IPS-18c (cell line): Measurements from ENCODE around the gene AKR1D1.

ENCODE experiments used
- H3K4me3 ChIP-seq: 2 replicates; pipeline ENCODE4 v1.7.0; 2013; ENCODE audit warnings: low read depth, mild to moderate bottlenecking, low read length, moderate library complexity; ENCODE audit not compliant: insufficient read depth
- H3K9me3 ChIP-seq: one replicate; pipeline ENCODE4 v1.6.1; 2013; ENCODE audit warnings: mild to moderate bottlenecking, low read length, moderate library complexity; ENCODE audit not compliant: control insufficient read depth, insufficient read depth

Gene AKR1D1

DNA sequence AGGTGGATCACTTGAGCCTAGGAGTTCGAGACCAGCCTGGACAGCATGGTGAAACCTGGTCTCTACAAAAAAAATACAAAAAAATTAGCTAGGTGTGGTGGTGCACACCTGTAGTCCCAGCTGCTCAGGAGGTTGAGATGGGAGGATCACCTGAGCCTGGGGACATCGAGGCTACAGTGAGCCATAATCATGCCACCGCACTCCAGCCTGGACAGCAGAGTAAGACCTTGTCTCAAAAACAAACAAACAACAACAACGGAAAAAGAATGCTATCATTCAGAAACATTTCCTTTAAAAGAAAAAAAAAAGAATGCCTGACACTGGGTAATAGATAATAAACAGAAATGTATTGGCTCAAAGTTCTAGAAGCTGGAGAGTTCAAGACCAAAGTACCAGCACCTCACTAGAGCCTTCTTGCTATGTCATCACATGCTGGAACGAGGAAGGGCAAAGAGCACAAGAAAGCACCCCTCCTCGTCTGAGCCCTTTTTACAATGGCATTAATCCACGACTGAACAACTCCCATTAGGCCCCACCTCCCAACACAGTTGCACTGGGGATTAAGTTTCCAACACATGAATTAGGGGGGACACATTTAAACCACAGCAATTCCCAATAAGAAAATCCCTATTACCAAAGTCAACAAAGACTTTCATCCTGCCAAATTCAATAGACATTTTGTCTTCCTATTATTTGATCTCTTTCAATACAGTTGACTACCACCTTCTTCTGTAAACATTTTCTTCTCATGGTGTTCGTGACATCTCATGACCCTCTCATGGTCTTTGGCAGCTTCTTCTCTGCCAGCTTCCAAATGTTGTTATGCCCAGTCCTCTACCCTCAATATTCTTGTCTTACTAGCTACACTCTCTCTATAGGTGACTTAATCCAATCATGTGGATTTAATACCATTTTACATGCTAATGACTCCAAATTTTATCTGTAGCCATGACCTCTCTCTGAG is 20.0 kb downstream of the AKR1D1 start:
- H3K4me3 ChIP-seq: no peak overlapping the region
- no peaks in the 10 kb centered on the region for H3K9me3 ChIP-seq

DNA sequence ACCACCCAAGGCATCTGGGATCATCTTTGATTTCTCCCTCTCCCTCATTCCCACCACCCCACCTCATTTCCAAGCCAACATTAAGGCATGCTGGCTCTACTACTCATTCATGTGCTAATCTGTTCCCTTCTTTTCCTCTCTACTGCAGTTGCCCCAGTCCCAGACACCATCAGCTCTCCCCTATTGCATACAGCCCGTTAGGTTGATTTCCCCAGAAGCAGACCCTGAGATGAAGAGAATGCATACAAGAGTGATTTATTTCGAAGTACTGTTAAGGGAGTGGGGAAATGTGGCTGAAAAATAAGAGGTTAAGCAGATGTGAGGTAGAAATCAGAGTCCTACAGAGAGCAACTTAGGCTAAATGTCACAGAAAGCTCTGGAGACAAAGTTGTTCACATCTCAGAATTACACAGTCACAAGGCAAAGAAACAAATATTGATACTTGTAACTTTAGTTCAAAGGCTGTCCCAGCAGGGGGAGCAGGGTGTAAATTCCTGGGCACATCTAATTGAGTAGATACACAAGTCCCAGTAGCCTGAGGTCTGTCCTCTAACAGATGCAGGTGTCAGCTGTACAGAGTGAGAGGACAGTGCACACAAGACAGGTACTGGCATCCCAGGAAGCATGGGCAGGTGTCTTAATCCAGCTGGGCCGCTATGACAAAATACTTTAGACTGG is 20.9 kb downstream of the AKR1D1 start:
- Histone ChIP-seq H3K4me3 (no peak overlapping the region), H3K9me3 (no peaks in the 10 kb centered on the region)

- no peak overlapping the region for H3K4me3 ChIP-seq
- no peaks in the 10 kb centered on the region for H3K9me3 ChIP-seq
These were observed 23.6 kb downstream of the AKR1D1 start for GRCh38 chr7:138099813-138100212.

- no peaks in the 10 kb centered on the region for H3K9me3 ChIP-seq
- H3K4me3 ChIP-seq: no peak overlapping the region
These were observed 29.0 kb downstream of the AKR1D1 start for GRCh38 chr7:138105221-138105620.

DNA sequence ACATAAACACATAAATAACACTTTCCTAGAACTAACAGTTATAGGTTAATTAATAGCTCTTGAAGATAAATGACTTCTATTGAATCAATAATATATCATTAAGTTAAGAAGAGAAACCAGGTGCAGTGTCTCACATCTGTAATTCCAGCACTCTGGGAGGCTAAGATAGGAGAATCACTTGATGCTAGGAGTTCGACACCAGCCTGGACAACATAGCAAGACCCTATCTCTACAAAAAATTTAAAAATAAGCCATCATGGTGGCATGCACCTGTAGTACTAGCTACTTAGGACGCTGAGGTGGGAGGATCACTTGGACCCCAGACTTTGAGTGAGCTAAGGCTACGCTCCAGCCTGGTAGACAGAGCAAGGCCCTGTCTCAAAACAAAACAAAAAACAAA is 38.8 kb downstream of the AKR1D1 start:
- no peaks in the 10 kb centered on the region for H3K9me3 ChIP-seq
- no peak overlapping the region for H3K4me3 ChIP-seq

DNA sequence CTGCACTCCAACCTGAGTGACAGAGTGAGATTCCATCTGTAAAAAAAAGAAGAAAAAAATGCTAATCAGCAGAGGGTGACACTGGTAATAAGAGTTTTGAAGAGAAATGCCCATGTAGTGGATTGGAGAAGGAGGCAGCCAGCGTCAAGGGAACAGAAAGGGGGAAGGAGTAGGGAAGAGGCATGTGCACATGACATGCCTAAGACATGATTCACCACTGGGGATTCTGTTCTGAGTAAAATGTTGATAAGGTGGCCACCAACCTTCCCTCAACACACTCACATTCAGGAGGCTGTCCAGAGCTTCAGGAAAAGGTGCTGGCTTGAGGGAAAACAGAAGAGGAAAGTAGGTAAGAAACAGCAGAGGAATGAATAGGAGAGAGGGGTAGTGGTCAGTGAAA is 39.9 kb downstream of the AKR1D1 start:
- Histone ChIP-seq H3K4me3 (no peak overlapping the region), H3K9me3 (no peaks in the 10 kb centered on the region)

DNA sequence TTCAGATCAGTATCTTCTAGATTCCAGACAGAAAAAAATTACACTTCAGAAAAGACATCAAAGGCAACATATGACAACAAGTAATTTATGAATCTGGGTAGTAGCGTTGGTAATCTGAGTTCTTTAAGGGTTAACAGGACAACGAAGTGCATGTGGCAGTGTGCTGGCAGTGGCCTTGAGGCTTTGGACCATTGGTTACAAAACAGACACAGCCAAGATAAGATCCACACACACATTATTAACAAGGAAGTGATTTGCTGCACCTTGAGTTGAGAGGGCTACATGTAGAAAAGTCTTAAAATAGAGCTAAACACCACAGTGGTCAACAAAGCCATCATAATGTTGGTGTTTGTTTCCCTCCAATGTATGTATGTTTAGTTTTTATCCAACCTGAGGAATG is 40.6 kb downstream of the AKR1D1 start:
- Histone ChIP-seq H3K9me3 (no peaks in the 10 kb centered on the region), H3K4me3 (no peak overlapping the region)

GRCh38 chr7:138120140-138120827 is 44.0 kb downstream of the AKR1D1 start:
- no peaks in the 10 kb centered on the region for H3K9me3 ChIP-seq
- H3K4me3 ChIP-seq: no peak overlapping the region

GRCh38 chr7:138122162-138122561 is 45.9 kb downstream of the AKR1D1 start:
- Histone ChIP-seq H3K9me3 (no peaks in the 10 kb centered on the region), H3K4me3 (no peak overlapping the region)

DNA sequence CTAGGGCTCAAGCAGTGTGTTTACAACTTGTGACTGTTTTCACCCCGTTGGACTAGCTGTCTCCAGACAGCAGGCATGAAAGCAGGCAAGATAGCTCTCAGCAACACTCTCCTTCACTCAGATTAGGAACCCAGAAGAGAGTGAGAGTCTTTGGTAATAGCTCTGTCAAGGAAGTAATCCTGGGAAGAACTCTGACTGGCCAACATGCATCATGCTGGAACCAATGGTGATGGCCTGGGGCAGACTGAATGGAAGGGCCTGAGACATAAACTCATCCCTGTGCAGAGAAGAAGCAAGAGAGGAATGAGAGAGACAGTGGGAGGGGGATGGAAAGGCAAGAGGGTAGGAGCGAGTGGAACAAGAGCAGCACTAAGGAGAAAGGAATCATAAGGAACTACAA is 48.9 kb downstream of the AKR1D1 start:
- Histone ChIP-seq H3K4me3 (no peak overlapping the region), H3K9me3 (peaks cover 7% of the 10 kb centered on the region)

DNA sequence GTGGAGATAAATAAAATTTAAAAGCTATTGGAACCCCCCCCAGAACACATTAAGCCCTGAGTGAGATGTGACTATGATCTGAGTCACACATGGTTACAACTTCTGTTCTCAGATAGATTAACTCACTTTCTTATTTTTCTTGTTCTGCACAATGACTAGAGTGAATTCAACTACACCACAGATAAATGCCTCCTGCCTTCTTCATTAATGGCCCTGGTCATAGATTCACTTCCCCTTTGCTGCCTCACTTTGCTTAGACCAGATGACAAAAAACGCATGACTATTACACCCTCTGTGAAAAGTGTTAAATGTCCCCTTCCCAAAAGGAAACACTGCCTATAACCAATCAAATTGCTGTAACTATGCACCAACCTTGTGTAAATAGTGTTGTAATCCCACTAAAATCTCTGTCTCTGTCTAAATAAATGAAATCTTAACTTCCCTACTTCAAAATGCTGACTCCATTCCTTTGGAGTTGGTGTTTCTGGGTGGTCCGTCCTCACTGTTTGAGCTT is 49.4 kb downstream of the AKR1D1 start:
- peaks cover 7% of the 10 kb centered on the region for H3K9me3 ChIP-seq
- no peak overlapping the region for H3K4me3 ChIP-seq

DNA sequence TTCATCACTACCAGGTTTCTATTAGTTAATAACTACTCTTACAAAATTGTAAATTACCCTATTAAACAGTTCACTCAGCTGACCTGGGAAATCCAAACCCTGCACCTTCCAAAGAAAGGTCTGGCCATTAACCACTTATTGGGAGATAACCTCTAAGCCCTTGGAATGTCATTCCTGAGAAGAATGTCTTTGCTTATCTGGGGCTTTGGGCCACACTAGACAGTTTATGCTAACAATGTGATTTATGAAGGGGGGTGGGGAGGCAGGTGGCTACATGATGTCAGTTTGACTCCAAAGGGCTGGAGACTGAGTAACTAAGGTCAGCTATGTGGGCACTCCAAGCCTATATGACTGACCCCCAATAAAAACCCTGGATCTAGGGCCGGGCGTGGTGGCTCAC is 50.7 kb downstream of the AKR1D1 start:
- Histone ChIP-seq H3K9me3 (peaks cover 7% of the 10 kb centered on the region), H3K4me3 (no peak overlapping the region)

- H3K4me3 ChIP-seq: no peak overlapping the region
- H3K9me3 ChIP-seq: peaks cover 7% of the 10 kb centered on the region
These were observed 51.7 kb downstream of the AKR1D1 start for GRCh38 chr7:138127996-138128395.

DNA sequence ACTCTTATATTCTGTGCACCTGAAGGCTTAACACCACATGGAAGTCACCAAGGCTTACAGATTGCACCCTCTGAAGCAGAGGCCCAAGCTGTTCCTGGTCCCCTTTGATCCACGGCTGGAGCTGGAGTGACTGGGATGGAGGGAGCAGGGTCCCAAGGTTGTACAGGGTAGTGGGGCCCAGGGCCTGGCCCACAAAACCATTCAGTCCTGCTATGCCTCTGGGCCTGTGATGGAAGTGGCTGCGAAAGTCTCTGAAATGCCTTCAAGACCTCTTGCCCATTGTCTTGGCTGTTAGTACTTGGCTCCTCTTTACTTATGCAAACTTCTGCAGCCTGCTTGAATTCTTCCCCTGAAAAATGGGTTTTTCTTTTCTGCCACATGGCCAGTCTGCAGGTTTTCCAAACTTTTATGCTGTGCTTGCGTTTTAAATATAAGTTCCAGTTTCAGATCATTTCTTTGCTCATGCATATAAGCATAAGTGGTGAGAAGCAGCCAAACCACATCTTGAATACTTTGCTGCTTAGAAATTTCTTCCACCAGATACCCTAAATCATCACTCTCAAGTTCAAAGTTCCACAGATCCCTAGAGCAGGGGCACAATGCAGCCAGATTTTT is 53.4 kb downstream of the AKR1D1 start:
- peaks cover 7% of the 10 kb centered on the region for H3K9me3 ChIP-seq
- H3K4me3 ChIP-seq: no peak overlapping the region

DNA sequence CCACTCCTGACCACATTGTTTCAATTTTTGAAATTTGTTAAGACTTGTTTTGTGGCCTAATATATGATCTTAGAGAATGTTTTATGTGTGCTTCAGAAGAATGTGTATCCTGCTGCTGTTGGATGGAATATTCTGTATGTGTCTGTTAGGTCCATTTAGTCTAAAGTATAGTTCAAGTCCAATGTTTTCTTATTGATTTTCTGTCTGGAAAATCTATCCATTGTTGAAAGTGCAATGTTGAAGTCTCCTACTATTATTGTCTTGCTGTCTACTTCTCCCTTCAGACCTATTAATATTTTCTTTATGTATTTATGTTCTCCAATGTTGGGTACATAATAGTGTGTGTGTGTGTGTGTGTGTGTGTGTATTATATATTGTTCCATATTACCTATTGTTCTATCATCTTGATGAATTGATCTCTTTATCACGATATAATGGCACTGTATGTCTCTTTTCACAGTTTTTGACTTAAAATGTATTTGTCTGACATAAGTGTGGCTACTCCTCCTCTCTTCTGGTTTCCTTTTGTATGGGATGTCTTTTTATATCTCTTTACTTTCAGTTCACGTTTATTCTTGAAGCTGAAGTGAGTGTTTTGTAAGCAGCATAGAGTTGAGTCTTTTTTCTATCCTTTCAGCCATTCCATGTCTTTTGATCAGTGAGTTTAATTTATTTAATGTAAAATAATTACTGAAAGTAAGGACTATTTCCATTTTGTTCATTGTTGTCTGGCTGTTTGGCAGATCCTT is 61.3 kb downstream of the AKR1D1 start:
- Histone ChIP-seq H3K9me3 (no peaks in the 10 kb centered on the region), H3K4me3 (no peak overlapping the region)

DNA sequence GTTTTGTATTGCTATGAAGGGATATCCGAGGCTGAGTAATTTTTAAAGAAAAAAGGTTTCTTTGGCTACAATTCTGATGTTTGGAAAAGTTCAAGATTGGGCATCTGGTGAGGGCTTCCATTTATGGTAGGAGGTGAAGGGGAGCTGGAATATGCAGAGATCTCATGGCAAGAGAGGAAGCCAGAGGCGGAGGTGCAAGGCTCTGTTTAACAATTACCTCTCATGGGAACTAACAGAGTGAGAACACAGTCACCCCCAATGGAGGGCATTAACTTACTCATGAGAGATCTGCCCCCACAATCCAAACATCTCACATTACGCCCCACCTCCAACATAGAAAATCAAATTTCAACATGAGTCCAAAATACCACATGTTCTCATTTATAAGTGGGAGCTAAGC is 62.0 kb downstream of the AKR1D1 start:
- H3K9me3 ChIP-seq: no peaks in the 10 kb centered on the region
- no peak overlapping the region for H3K4me3 ChIP-seq
